RWPE1 (cell line): Measurements from ENCODE around the gene CNOT6.

Experiments
- CTCF ChIA-PET: fragments of 350-600 bp; sonication (Branson Sonifier 250); formaldehyde crosslinking; extraction: SDS; loops from one replicate; lab custom pipeline; 2021; lab: Yijun Ruan, JAX
- POLR2A ChIA-PET: fragments of 400-600 bp; formaldehyde crosslinking; extraction: SDS; loops from one replicate; lab custom pipeline; 2020; ENCODE audit warnings: antibody characterized with exemption; ENCODE audit not compliant: low non-redundant PET; lab: Yijun Ruan, JAX
- DNase-seq: peaks from one replicate; pipeline ENCODE4 v3.0.0; 2012; ENCODE audit warnings: low spot score
- H3K27ac ChIP-seq: fragments of 450-650 bp; 2 replicates; pipeline ENCODE4 v1.5.1; 2017
- CTCF ChIP-seq: fragments of 450-650 bp; conservative IDR thresholded peaks from 2 replicates; pipeline ENCODE4 v1.5.1; 2017; ENCODE audit warnings: low read depth, mild to moderate bottlenecking

Gene CNOT6

DNA sequence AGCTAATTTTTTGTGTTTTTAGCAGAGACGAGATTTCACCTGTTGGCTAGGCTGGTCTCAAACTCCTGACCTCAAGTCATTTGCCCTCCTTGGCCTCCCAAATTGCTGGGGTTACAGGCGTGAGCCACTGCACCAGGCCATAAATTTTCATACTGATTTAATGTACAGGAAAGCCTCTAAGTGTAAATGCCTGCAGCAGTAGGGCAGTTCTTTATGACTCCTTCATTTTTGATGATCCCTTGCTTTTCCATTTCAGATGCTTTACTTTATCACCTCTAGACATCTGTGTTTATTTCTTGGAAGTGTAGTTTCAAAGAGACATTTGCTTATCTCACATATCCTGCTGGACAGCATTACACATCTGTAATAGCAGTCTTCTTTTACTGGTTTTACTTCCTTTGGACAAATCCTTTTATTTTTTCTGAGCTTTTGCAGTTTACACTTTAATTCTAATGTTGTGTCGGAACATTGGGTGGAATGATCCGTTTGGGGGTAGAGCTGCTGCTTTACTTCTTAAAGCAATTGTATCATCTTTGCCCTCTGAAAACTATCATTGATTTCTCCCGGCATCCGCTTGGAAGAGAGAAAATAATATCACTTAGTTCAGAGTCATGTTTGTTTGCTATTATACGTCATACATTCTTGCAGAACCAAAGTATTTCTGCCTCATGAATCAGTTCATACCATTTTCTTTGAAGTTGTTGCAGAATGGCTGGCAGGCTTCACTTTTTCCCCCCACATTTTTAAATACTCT lies 61.2 kb downstream of the CNOT6 start:
- CTCF ChIA-PET, result interaction anchor here (0.6 kb wide), 1 partner anchor 274 kb away, joined by 3 read pairs; no protein-coding TSS in a partner anchor
- POLR2A ChIA-PET, result interaction anchor here (0.7 kb wide), 1 partner anchor 22 kb away, joined by 4 read pairs; no protein-coding TSS in a partner anchor
- TF ChIP-seq CTCF, result no peak
- no peak for DNase-seq
- no peak overlapping the region for H3K27ac ChIP-seq

DNA sequence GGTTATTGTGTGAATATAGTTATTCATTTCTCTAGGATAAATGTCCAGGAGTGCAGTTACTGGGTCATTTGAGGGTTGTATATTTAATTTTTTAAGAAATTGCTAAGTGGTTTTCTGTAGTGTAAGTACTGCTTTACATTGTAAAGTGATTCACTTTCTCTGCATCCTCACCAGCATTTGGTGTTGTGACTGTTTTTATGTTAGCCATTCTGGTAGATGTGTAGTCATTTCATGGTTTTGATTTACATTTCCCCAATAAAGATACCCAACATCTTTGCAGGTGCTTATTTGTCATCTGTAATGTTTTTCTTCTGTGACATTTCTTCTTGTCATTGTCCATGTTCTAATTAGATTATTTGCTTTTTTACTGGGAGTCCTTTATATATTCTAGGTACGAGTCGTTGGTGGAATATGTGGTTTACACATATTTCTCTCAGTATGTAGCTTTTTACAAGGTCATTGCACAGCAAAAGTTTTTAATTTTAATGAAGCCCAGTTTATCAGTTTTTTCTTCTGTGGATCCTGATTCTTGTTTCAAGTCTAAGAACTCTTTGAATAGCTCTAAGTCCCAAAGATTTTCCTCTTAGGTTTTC lies 63.1 kb downstream of the CNOT6 start:
- no peak for TF ChIP-seq CTCF
- DNase-seq, result no peak
- CTCF ChIA-PET, result interaction anchor here (0.6 kb wide), 1 partner anchor 25 kb away, joined by 3 read pairs; no protein-coding TSS in a partner anchor
- H3K27ac ChIP-seq, result no peak overlapping the region
- POLR2A ChIA-PET, result no interaction called here

DNA sequence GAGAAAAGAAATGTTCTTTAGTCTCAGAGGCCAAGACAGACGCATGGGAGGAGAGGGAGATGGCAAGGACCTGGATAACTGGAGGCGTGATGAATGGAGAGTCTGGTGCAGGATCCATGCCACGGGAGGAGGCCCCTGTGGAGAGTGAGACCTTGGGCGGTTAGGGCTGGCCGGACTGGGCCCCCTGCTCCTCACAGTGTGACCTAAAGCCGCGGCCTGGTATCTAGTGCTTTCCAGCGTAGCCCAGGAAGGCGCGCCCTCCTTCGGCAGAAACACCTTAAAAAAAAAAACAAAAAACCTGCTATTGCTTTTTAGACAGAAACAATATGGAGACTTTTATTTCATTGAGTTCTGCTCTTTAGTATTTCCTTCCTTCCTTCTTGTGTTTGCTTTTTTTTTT lies 64.1 kb downstream of the CNOT6 start:
- POLR2A ChIA-PET, result no interaction called here
- no peak overlapping the region for H3K27ac ChIP-seq
- DNase-seq, result no peak
- CTCF ChIA-PET, result interaction anchor here (0.6 kb wide), 1 partner anchor 243 kb away, joined by 3 read pairs; no protein-coding TSS in a partner anchor
- TF ChIP-seq CTCF, result no peak

GRCh38 chr5:180563994-180564393 lies 69.8 kb downstream of the CNOT6 start:
- ChIA-PET CTCF (no interaction called here), POLR2A (no interaction called here)
- no peak for DNase-seq
- TF ChIP-seq CTCF, result no peak
- H3K27ac ChIP-seq, result no peak overlapping the region

- no peak overlapping the region for H3K27ac ChIP-seq
- no peak for TF ChIP-seq CTCF
- POLR2A ChIA-PET, result no interaction called here
- DNase-seq, result no peak
- CTCF ChIA-PET, result interaction anchor here (0.6 kb wide), 1 partner anchor 64 kb away, joined by 3 read pairs; no protein-coding TSS in a partner anchor
These were observed 74.7 kb downstream of the CNOT6 start for GRCh38 chr5:180568914-180569313.

- CTCF ChIA-PET, result interaction anchor here (0.6 kb wide), 3 partner anchors 12 to 776 kb away, joined by 3 to 4 read pairs (median 4); no protein-coding TSS in a partner anchor
- no peak for TF ChIP-seq CTCF
- DNase-seq, result no peak
- no peak overlapping the region for H3K27ac ChIP-seq
- POLR2A ChIA-PET, result no interaction called here
These were observed 81.4 kb downstream of the CNOT6 start for GRCh38 chr5:180575571-180575970.
